OCI-LY1 (cell line): Measurements from ENCODE around the gene PLEKHG3.

Source experiments
- H2AFZ ChIP-seq: fragments of 200-600 bp; sonication (generic), shearing (Covaris generic); 2 replicates; pipeline ENCODE4 v1.6.0; 2014; ENCODE audit warnings: antibody characterized with exemption, mild to moderate bottlenecking, low read length
- H3F3A ChIP-seq: fragments of 200-600 bp; sonication (generic), shearing (Covaris generic); 2 replicates; pipeline ENCODE4 v1.6.0; 2014; ENCODE audit warnings: mild to moderate bottlenecking, antibody characterized with exemption, low read length, moderate library complexity; ENCODE audit not compliant: insufficient read depth
- H3K27ac ChIP-seq: fragments of 200-600 bp; sonication (generic); 2 replicates; pipeline ENCODE4 v1.5.1; 2014; ENCODE audit warnings: low read length, mixed run types, mild to moderate bottlenecking, low read depth; ENCODE audit not compliant: poor library complexity, severe bottlenecking
- H3K27me3 ChIP-seq: fragments of 200-600 bp; sonication (generic); 2 replicates; pipeline ENCODE4 v1.6.0; 2014; ENCODE audit warnings: antibody characterized with exemption, mild to moderate bottlenecking, low read length, moderate library complexity; ENCODE audit not compliant: insufficient read depth
- H3K36me3 ChIP-seq: fragments of 200-600 bp; sonication (generic); 2 replicates; pipeline ENCODE4 v1.6.1; 2014; ENCODE audit warnings: mild to moderate bottlenecking, antibody characterized with exemption, low read length, moderate library complexity, mixed read lengths; ENCODE audit not compliant: insufficient read depth
- H3K4me1 ChIP-seq: fragments of 200-600 bp; sonication (generic); 2 replicates; pipeline ENCODE4 v1.5.1; 2014; ENCODE audit warnings: mild to moderate bottlenecking, low read length, moderate library complexity; ENCODE audit not compliant: insufficient read depth, severe bottlenecking
- H3K4me2 ChIP-seq: fragments of 200-600 bp; sonication (generic), shearing (Covaris generic); 2 replicates; pipeline ENCODE4 v1.6.1; 2014; ENCODE audit warnings: low read length
- H3K4me3 ChIP-seq: fragments of 200-600 bp; sonication (generic); 2 replicates; pipeline ENCODE4 v1.5.1; 2014; ENCODE audit warnings: low read length, low read depth, mild to moderate bottlenecking, mixed read lengths; ENCODE audit not compliant: poor library complexity, severe bottlenecking
- H3K79me2 ChIP-seq: fragments of 200-600 bp; shearing (Covaris generic); 2 replicates; pipeline ENCODE4 v1.6.1; 2016; ENCODE audit warnings: mixed run types, low read length, mixed read lengths; ENCODE audit not compliant: insufficient read depth
- H3K9ac ChIP-seq: fragments of 200-600 bp; sonication (generic), shearing (Covaris generic); 2 replicates; pipeline ENCODE4 v1.6.1; 2014; ENCODE audit warnings: mild to moderate bottlenecking, low read length, mixed read lengths
- H3K9me2 ChIP-seq: fragments of 200-600 bp; sonication (generic), shearing (Covaris generic); 2 replicates; pipeline ENCODE4 v1.6.1; 2014; ENCODE audit warnings: low read depth, mild to moderate bottlenecking, low read length, mixed read lengths
- H3K9me3 ChIP-seq: fragments of 200-600 bp; shearing (Covaris generic); 2 replicates; pipeline ENCODE4 v1.6.1; 2014; ENCODE audit warnings: low read length, mixed read lengths
- H4K20me1 ChIP-seq: fragments of 200-600 bp; sonication (generic), shearing (Covaris generic); 2 replicates; pipeline ENCODE4 v1.6.0; 2016; ENCODE audit warnings: mild to moderate bottlenecking, low read length; ENCODE audit not compliant: insufficient read depth
- CTCF ChIP-seq: fragments of 200-600 bp; sonication (generic), shearing (Covaris generic); IDR thresholded peaks from 2 replicates; pipeline ENCODE4 v1.5.1; 2017; ENCODE audit warnings: mild to moderate bottlenecking, antibody characterized with exemption, low read length, moderate library complexity, mixed read lengths
- EZH2 ChIP-seq: fragments of 200-600 bp; sonication (generic), shearing (Covaris generic); IDR thresholded peaks from 2 replicates; pipeline ENCODE4 v1.8.0; 2017; ENCODE audit warnings: borderline replicate concordance, mixed run types, mild to moderate bottlenecking, antibody characterized with exemption, low read length, moderate library complexity, mixed read lengths

Gene PLEKHG3

GRCh38 chr14:64721391-64721791 is 17.2 kb downstream of the PLEKHG3 start:
- H3K9ac ChIP-seq: no peak overlapping the region
- no peaks in the 10 kb centered on the region for H3F3A ChIP-seq
- no peak overlapping the region for H3K4me3 ChIP-seq
- H3K27me3 ChIP-seq: no peaks in the 10 kb centered on the region; the same call in 1 of the 2 replicates
- no peaks in the 10 kb centered on the region for H3K9me3 ChIP-seq
- no peaks in the 10 kb centered on the region for H3K9me2 ChIP-seq
- H3K36me3 ChIP-seq: no peaks in the 10 kb centered on the region
- TF ChIP-seq CTCF (no peak), EZH2 (no peak)
- H3K4me1 ChIP-seq: no peaks in the 10 kb centered on the region
- no peaks in the 10 kb centered on the region for H3K79me2 ChIP-seq
- H2AFZ ChIP-seq: no peak overlapping the region
- H3K4me2 ChIP-seq: no peak overlapping the region
- no peak overlapping the region for H3K27ac ChIP-seq
- no peaks in the 10 kb centered on the region for H4K20me1 ChIP-seq

DNA sequence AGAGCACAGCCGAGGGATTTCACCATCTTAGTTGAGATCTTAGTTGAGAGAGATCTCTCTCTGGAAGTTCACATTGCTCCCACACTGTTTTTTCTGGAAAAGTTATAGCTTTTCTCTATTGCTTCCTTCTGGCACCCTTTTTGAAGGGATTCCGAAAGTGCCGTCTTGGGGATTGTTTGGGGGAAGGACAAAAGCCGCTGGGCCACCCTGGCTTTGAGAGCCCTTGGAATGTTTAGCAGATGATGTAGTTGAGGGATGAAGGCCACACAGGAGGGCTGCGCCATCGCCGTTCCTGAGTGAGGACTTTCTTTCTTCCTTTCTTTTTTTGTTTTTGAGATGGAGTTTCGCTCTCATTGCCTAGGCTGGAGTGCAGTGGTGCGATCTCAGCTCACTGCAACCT is 17.7 kb downstream of the PLEKHG3 start:
- no peak overlapping the region for H3K4me3 ChIP-seq
- no peaks in the 10 kb centered on the region for H3K9me2 ChIP-seq
- no peaks in the 10 kb centered on the region for H4K20me1 ChIP-seq
- H3K36me3 ChIP-seq: no peaks in the 10 kb centered on the region
- no peak overlapping the region for H3K27ac ChIP-seq
- no peaks in the 10 kb centered on the region for H3K4me1 ChIP-seq
- no peaks in the 10 kb centered on the region; the same call in 1 of the 2 replicates for H3K27me3 ChIP-seq
- H3K9me3 ChIP-seq: no peaks in the 10 kb centered on the region
- no peak overlapping the region for H3K9ac ChIP-seq
- no peaks in the 10 kb centered on the region for H3F3A ChIP-seq
- H3K4me2 ChIP-seq: no peak overlapping the region
- no peak overlapping the region for H2AFZ ChIP-seq
- no peak for TF ChIP-seq CTCF
- TF ChIP-seq EZH2: no peak
- no peaks in the 10 kb centered on the region for H3K79me2 ChIP-seq

DNA sequence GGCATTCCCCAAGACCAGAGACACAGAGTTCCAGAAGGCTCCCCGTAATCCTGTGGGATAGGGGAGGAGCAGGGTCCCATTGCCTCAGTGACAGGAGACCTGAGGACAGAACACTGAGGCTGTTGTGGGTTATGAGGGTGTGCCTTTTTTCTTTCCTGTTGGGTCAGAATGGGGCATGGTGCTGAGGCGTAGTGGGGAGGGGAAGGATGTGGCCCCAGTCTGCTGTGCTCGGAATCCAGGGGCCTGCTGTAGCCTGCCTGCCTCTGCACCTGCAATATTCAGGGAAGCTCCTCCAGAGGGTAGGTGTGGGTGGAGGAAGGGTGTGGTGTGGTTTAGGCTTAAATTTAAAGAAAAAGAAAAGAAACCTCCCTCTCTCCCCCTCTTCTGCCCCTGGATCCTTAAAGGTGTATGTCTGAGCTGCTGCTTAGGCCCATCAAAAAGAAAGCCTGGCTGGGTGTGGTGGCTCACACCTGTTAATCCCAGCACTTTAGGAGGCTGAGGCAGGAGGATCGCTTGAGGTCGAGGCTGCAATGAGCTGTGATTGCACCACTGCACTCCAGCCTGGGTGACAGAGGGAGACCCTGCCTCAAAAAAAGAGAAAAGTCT is 18.7 kb downstream of the PLEKHG3 start:
- Histone ChIP-seq H3K79me2 (no peaks in the 10 kb centered on the region), H3K36me3 (no peaks in the 10 kb centered on the region), H3K27ac (no peak overlapping the region), H3F3A (no peaks in the 10 kb centered on the region), H3K4me3 (no peak overlapping the region), H3K9me3 (no peaks in the 10 kb centered on the region), H3K27me3 (no peaks in the 10 kb centered on the region; the same call in 1 of the 2 replicates), H3K4me2 (no peak overlapping the region), H3K4me1 (no peaks in the 10 kb centered on the region), H4K20me1 (no peaks in the 10 kb centered on the region), H3K9me2 (no peaks in the 10 kb centered on the region), H3K9ac (no peak overlapping the region), H2AFZ (no peak overlapping the region)
- no peak for TF ChIP-seq CTCF
- no peak for TF ChIP-seq EZH2
